PFSK-1 (cell line): ENCODE measurements around the gene FAM9A.

Experiments used
- POLR2AphosphoS5 ChIP-seq: IDR thresholded peaks from 2 replicates; pipeline ENCODE4 v1.6.1; 2012; ENCODE audit warnings: low read depth, mild to moderate bottlenecking, control low read depth, low read length, moderate library complexity
- TAF1 ChIP-seq: IDR thresholded peaks from 2 replicates; pipeline ENCODE4 v1.6.1; 2012; ENCODE audit warnings: low read length, control low read depth, borderline replicate concordance; ENCODE audit not compliant: insufficient read depth

GRCh38 chrX:8822002-8822401 lies 20.8 kb upstream of the FAM9A start:
- no peak for TF ChIP-seq TAF1
- TF ChIP-seq POLR2AphosphoS5, result no peak
